DMS153 treated with DMSO at 0.1 percent for 48 hours (cell line): Measurements from ENCODE around the gene MSANTD7.

ENCODE experiments used
- DNase-seq: peaks from one replicate; lab custom pipeline; 2025; ENCODE audit not compliant: unreplicated experiment; lab: John Stamatoyannopoulos, UW

Gene MSANTD7

GRCh38 chr10:14880229-14880628 is 42.1 kb downstream of the MSANTD7 start:
- no peak for DNase-seq

- no peak for DNase-seq
These were observed 46.0 kb downstream of the MSANTD7 start for GRCh38 chr10:14884082-14884481.
